ENCODE data around the gene CNTNAP2.

The CNTNAP2 gene

GRCh38 chr7:147394329-147394728, 1277.7 kb downstream of the CNTNAP2 start:
- H3K4me3 ChIP-seq (ENCODE audit: low read depth, low read length), result no peak overlapping the region
- no peak for TF ChIP-seq CTCF (IDR thresholded peaks at IDR 0.05; ENCODE audit: low read depth, low read length)

- no peak for TF ChIP-seq CTCF (IDR thresholded peaks at IDR 0.05; ENCODE audit: low read depth, low read length)
- H3K4me3 ChIP-seq (ENCODE audit: low read depth, low read length), result peak overlapping the region; percentile 37
Observed at GRCh38 chr7:147400221-147400689, 1283.7 kb downstream of the CNTNAP2 start.

GRCh38 chr7:147400925-147401324, 1284.3 kb downstream of the CNTNAP2 start:
- H3K4me3 ChIP-seq (ENCODE audit: low read depth, low read length), result no peak overlapping the region
- no peak for TF ChIP-seq CTCF (IDR thresholded peaks at IDR 0.05; ENCODE audit: low read depth, low read length)

GRCh38 chr7:147405621-147406020, 1289.0 kb downstream of the CNTNAP2 start:
- H3K4me3 ChIP-seq (ENCODE audit: low read depth, low read length), result no peak overlapping the region
- TF ChIP-seq CTCF (IDR thresholded peaks at IDR 0.05; ENCODE audit: low read depth, low read length), result no peak

- no peak overlapping the region for H3K4me3 ChIP-seq (ENCODE audit: low read depth, low read length)
- no peak for TF ChIP-seq CTCF (IDR thresholded peaks at IDR 0.05; ENCODE audit: low read depth, low read length)
Observed at GRCh38 chr7:147406521-147407135, 1290.0 kb downstream of the CNTNAP2 start.

GRCh38 chr7:147411096-147411495, 1294.5 kb downstream of the CNTNAP2 start:
- no peak for TF ChIP-seq CTCF (IDR thresholded peaks at IDR 0.05; ENCODE audit: low read depth, low read length)
- no peak overlapping the region for H3K4me3 ChIP-seq (ENCODE audit: low read depth, low read length)

- TF ChIP-seq CTCF (IDR thresholded peaks at IDR 0.05; ENCODE audit: low read depth, low read length), result no peak
- no peak overlapping the region for H3K4me3 ChIP-seq (ENCODE audit: low read depth, low read length)
Observed at GRCh38 chr7:147412109-147412508, 1295.5 kb downstream of the CNTNAP2 start.

Measured in WI38 (cell line).